ENCODE data around the gene LAMA3. TPM values are rescaled to one million over a fixed set of nuclear protein-coding genes. Genes with fewer than 3 reads are reported as not detected.

The LAMA3 gene
- total and polyA plus RNA-seq, 2 donors from 2014 or later: 4.4 to 66.0 TPM

DNA sequence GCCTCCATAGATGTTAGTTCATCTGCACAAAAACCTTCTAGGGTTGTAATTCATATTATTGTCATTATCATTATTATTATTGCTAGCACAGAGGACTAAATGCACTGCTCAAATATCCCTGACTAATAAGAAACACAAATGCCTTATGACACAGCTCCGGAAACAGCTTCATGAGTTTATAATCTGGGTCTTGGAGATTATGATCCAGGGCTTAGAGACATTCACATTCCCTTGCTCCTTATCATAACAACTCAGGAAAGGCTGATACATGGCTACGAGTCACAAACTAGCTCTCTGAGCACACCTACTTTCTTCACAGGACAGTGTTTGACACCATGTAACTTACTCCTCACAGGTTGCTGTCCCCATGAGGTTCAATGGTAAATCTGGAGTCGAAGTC is 223.1 kb downstream of the LAMA3 start:
- intact Hi-C loops (cut with DNase I): no loop called here
- no peak for DNase-seq
- H3K27ac ChIP-seq (ENCODE audit: low read depth in 2 of 2, low read length in 2 of 2): no peak overlapping the region
- no peak overlapping the region for H3K4me3 ChIP-seq (ENCODE audit: low read length in 3 of 3)
- H3K9me3 ChIP-seq (ENCODE audit: control insufficient read depth in 2 of 3, insufficient read depth in 1 of 3, low read length in 3 of 3): no peaks in the 10 kb centered on the region
- no peak overlapping the region for H3K9ac ChIP-seq (ENCODE audit: low read length in 3 of 3)
- H3K27me3 ChIP-seq (ENCODE audit: control insufficient read depth, insufficient read depth, low read length): no peaks in the 10 kb centered on the region
- FAIRE-seq: no peak
- no peaks in the 10 kb centered on the region for H3K4me1 ChIP-seq (ENCODE audit: control insufficient read depth in 2 of 3, insufficient read depth in 2 of 3, low read depth in 1 of 3, low read length in 3 of 3)
- no peaks in the 10 kb centered on the region for H3K36me3 ChIP-seq (ENCODE audit: control insufficient read depth in 2 of 3, insufficient read depth in 3 of 3, low read length in 3 of 3)
- TF ChIP-seq, protein P1, sequence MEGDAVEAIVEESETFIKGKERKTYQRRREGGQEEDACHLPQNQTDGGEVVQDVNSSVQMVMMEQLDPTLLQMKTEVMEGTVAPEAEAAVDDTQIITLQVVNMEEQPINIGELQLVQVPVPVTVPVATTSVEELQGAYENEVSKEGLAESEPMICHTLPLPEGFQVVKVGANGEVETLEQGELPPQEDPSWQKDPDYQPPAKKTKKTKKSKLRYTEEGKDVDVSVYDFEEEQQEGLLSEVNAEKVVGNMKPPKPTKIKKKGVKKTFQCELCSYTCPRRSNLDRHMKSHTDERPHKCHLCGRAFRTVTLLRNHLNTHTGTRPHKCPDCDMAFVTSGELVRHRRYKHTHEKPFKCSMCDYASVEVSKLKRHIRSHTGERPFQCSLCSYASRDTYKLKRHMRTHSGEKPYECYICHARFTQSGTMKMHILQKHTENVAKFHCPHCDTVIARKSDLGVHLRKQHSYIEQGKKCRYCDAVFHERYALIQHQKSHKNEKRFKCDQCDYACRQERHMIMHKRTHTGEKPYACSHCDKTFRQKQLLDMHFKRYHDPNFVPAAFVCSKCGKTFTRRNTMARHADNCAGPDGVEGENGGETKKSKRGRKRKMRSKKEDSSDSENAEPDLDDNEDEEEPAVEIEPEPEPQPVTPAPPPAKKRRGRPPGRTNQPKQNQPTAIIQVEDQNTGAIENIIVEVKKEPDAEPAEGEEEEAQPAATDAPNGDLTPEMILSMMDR (IDR thresholded peaks at IDR 0.05; ENCODE audit: borderline replicate concordance, extremely low read depth, insufficient read depth): no peak

DNA sequence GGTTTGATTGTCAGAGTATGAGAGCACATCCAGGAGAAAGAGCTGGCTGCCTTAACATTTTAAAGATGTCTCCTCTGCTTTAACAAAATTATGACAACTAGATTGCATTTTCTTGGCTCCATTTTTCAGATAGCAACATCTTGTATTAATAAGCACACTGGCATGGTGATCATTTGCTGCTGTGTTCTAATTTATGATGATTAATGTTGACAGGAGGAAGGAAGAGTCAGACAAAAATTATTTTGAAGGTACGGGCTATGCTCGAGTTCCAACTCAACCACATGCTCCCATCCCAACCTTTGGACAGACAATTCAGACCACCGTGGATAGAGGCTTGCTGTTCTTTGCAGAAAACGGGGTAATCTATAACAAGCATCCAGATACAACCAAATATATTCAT is 227.1 kb downstream of the LAMA3 start:
- Histone ChIP-seq H3K36me3 (ENCODE audit: control insufficient read depth in 2 of 3, insufficient read depth in 3 of 3, low read length in 3 of 3) (no peaks in the 10 kb centered on the region), H3K27ac (ENCODE audit: low read depth in 2 of 2, low read length in 2 of 2) (no peak overlapping the region)
- FAIRE-seq: no peak

DNA sequence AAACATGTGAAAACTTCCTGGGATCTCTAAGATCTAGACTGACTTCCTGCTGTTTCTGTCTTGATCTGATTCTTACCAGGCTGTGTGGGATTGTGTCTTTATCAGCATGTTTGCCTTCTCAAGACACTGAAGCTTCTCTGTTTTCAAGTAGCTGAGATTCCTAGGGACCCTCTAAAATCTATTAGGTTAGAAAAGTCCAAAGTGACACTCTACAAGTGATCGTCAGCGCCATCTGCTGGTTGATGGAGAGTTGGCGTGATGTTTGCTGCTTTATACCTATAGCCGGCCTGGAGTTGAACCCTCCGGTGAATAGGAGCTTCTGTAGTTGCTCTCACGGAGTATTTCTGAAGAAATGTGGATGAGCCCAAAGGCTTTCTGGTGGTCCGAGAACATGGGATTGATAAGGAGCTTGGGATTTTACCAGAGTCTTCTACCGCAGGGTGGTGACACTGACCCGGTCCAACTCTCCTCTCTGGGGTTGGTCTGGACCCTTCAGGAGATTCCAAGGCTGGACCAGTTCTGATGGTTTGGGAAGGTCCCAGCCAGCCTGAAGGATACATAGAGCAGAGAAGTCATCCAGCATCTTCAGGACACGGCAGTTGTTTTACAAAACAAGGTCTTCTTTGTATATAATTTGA is 229.3 kb downstream of the LAMA3 start:
- FAIRE-seq (no peak), DNase-seq (peak in 4 of 5 donors; percentile 69 to 94 (median 82))
- H3K27me3 ChIP-seq (ENCODE audit: control insufficient read depth, insufficient read depth, low read length): no peaks in the 10 kb centered on the region
- H3K36me3 ChIP-seq (ENCODE audit: control insufficient read depth in 2 of 3, insufficient read depth in 3 of 3, low read length in 3 of 3): no peaks in the 10 kb centered on the region
- H3K4me3 ChIP-seq (ENCODE audit: low read length in 3 of 3): no peak overlapping the region
- intact Hi-C loops (cut with DNase I): no loop called here
- no peaks in the 10 kb centered on the region for H3K4me1 ChIP-seq (ENCODE audit: control insufficient read depth in 2 of 3, insufficient read depth in 2 of 3, low read depth in 1 of 3, low read length in 3 of 3)
- no peak overlapping the region for H3K27ac ChIP-seq (ENCODE audit: low read depth in 2 of 2, low read length in 2 of 2)
- no peaks in the 10 kb centered on the region for H3K9me3 ChIP-seq (ENCODE audit: control insufficient read depth in 2 of 3, insufficient read depth in 1 of 3, low read length in 3 of 3)
- TF ChIP-seq, protein P1 (IDR thresholded peaks at IDR 0.05; ENCODE audit: borderline replicate concordance, extremely low read depth, insufficient read depth): peak; percentile 85
- H3K9ac ChIP-seq (ENCODE audit: low read length in 3 of 3): no peak overlapping the region

More for the DNA sequence above, 227.1 kb downstream of the LAMA3 start:
- Histone ChIP-seq H3K9me3 (ENCODE audit: control insufficient read depth in 2 of 3, insufficient read depth in 1 of 3, low read length in 3 of 3) (no peaks in the 10 kb centered on the region), H3K27me3 (ENCODE audit: control insufficient read depth, insufficient read depth, low read length) (no peaks in the 10 kb centered on the region), H3K9ac (ENCODE audit: low read length in 3 of 3) (no peak overlapping the region), H3K4me1 (ENCODE audit: control insufficient read depth in 2 of 3, insufficient read depth in 2 of 3, low read depth in 1 of 3, low read length in 3 of 3) (no peaks in the 10 kb centered on the region), H3K4me3 (ENCODE audit: low read length in 3 of 3) (no peak overlapping the region)
- no peak for DNase-seq
- intact Hi-C loops (cut with DNase I): no loop called here
- TF ChIP-seq, protein P1 (IDR thresholded peaks at IDR 0.05; ENCODE audit: borderline replicate concordance, extremely low read depth, insufficient read depth): no peak

DNA sequence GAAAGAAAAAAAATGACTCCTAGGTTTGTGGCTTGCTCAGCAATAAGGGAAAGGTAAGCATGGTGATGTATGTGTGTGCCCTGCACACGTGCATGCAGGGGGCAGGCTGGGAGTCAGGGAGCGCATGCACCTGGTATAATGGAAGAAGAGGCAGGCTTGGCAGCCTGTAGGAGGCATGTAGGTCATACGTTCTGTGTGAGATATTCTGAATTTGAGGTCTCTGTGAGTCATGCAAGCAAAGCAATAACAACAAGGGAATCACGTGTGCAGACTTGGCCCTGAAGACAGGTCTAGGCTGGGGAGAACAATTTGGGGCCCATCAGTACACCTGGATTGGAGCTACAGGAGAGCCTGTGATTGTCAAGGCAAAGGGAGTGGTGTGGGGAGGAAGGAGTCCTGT is 230.8 kb downstream of the LAMA3 start:
- intact Hi-C loops (cut with DNase I): no loop called here
- Histone ChIP-seq H3K36me3 (ENCODE audit: control insufficient read depth in 2 of 3, insufficient read depth in 3 of 3, low read length in 3 of 3) (no peaks in the 10 kb centered on the region), H3K27me3 (ENCODE audit: control insufficient read depth, insufficient read depth, low read length) (no peaks in the 10 kb centered on the region), H3K9me3 (ENCODE audit: control insufficient read depth in 2 of 3, insufficient read depth in 1 of 3, low read length in 3 of 3) (no peaks in the 10 kb centered on the region), H3K4me1 (ENCODE audit: control insufficient read depth in 2 of 3, insufficient read depth in 2 of 3, low read depth in 1 of 3, low read length in 3 of 3) (no peaks in the 10 kb centered on the region), H3K27ac (ENCODE audit: low read depth in 2 of 2, low read length in 2 of 2) (no peak overlapping the region), H3K9ac (ENCODE audit: low read length in 3 of 3) (no peak overlapping the region), H3K4me3 (ENCODE audit: low read length in 3 of 3) (no peak overlapping the region)
- no peak for DNase-seq
- FAIRE-seq: no peak
- TF ChIP-seq, protein P1 (IDR thresholded peaks at IDR 0.05; ENCODE audit: borderline replicate concordance, extremely low read depth, insufficient read depth): no peak
